ENCODE measurements around the gene TMEM135. TPM values are rescaled to one million over a fixed set of nuclear protein-coding genes. Genes with fewer than 3 reads are reported as not detected.
"Not testable (repeated sequence)": the region's sequence is repeated elsewhere in the genome, so short reads cannot be mapped to it uniquely, and the experiment has no call there.

TMEM135 gene
- total and polyA plus RNA-seq, 2 donors from 2014 or later = 12.0 to 24.6 TPM

DNA sequence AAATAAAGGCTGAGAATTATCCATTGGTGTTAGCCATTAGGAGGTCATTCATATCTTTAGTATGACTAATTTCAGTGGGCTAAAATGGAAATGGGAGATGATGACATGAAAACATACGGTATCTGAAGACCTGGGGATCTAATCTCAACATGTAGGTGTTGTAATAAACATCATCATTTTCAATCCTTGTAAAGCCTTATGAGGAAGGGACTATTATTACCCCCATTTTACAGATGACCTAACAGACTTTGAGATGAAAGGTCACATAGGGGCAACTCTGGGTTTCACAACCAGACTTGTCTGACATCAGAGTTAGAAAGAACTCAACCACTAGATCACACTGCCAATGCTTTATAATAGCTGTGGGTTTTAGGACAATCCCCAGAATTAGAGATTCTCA lies 34.8 kb upstream of the TMEM135 start:
- no peak for FAIRE-seq
- no peaks in the 10 kb centered on the region for H3K9me3 ChIP-seq (ENCODE audit: control insufficient read depth in 2 of 3, insufficient read depth in 1 of 3, low read length in 3 of 3)
- no peak overlapping the region for H3K9ac ChIP-seq (ENCODE audit: low read length in 3 of 3)
- H3K36me3 ChIP-seq (ENCODE audit: control insufficient read depth in 2 of 3, insufficient read depth in 3 of 3, low read length in 3 of 3) = no peaks in the 10 kb centered on the region
- DNase-seq = no peak
- no peaks in the 10 kb centered on the region for H3K4me1 ChIP-seq (ENCODE audit: control insufficient read depth in 2 of 3, insufficient read depth in 2 of 3, low read depth in 1 of 3, low read length in 3 of 3)
- intact Hi-C loops (cut with DNase I) = no loop called here
- no peak overlapping the region for H3K4me3 ChIP-seq (ENCODE audit: low read length in 3 of 3)
- H3K27me3 ChIP-seq (ENCODE audit: control insufficient read depth, insufficient read depth, low read length) = no peaks in the 10 kb centered on the region
- TF ChIP-seq, protein P1, sequence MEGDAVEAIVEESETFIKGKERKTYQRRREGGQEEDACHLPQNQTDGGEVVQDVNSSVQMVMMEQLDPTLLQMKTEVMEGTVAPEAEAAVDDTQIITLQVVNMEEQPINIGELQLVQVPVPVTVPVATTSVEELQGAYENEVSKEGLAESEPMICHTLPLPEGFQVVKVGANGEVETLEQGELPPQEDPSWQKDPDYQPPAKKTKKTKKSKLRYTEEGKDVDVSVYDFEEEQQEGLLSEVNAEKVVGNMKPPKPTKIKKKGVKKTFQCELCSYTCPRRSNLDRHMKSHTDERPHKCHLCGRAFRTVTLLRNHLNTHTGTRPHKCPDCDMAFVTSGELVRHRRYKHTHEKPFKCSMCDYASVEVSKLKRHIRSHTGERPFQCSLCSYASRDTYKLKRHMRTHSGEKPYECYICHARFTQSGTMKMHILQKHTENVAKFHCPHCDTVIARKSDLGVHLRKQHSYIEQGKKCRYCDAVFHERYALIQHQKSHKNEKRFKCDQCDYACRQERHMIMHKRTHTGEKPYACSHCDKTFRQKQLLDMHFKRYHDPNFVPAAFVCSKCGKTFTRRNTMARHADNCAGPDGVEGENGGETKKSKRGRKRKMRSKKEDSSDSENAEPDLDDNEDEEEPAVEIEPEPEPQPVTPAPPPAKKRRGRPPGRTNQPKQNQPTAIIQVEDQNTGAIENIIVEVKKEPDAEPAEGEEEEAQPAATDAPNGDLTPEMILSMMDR (IDR thresholded peaks at IDR 0.05; ENCODE audit: borderline replicate concordance, extremely low read depth, insufficient read depth) = no peak
- no peak overlapping the region for H3K27ac ChIP-seq (ENCODE audit: low read depth in 2 of 2, low read length in 2 of 2)

DNA sequence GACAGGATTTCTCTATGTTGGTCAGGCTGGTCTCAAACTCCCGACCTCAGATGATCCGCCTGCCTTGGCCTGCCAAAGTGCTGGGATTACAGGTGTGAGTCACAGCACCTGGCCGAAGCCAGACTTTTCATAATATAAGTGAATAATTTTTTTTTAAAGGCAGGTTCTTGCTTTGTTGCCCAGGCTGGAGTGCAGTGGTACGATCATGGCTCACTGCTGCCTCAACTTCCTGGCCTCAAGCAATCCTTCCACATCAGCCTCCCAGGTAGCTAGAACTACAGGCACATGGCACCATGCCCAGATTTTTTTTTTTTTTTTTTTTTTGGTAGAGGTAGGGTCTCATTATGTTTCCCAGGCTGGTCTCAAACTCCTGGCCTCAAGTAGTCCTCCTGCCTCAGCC lies 33.5 kb upstream of the TMEM135 start:
- H3K36me3 ChIP-seq (ENCODE audit: control insufficient read depth in 2 of 3, insufficient read depth in 3 of 3, low read length in 3 of 3); H3K9ac ChIP-seq (ENCODE audit: low read length in 3 of 3); H3K4me3 ChIP-seq (ENCODE audit: low read length in 3 of 3); H3K27ac ChIP-seq (ENCODE audit: low read depth in 2 of 2, low read length in 2 of 2); H3K9me3 ChIP-seq (ENCODE audit: control insufficient read depth in 2 of 3, insufficient read depth in 1 of 3, low read length in 3 of 3); H3K27me3 ChIP-seq (ENCODE audit: control insufficient read depth, insufficient read depth, low read length); intact Hi-C loops (cut with DNase I); H3K4me1 ChIP-seq (ENCODE audit: control insufficient read depth in 2 of 3, insufficient read depth in 2 of 3, low read depth in 1 of 3, low read length in 3 of 3); FAIRE-seq; DNase-seq: not testable (repeated sequence)

DNA sequence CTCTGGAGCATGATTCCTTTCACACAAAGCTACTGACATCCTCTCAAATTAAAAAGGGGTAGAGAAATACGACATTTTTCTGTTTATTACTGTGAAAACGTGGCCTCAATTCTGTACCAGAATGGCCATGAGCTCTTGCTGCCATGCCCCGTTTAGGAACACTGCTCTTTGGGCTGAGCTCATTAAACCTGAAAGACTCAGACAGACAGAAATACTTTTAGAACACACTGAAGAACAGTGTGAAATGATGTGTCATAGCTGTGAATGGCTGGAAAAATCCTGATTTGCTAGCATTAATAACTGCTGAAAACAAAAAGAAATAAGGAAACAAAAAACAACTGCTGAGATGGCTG lies 32.2 kb upstream of the TMEM135 start:
- FAIRE-seq (no peak), DNase-seq (no peak)
- TF ChIP-seq, protein P1 (IDR thresholded peaks at IDR 0.05; ENCODE audit: borderline replicate concordance, extremely low read depth, insufficient read depth) = no peak
- Histone ChIP-seq H3K9me3 (ENCODE audit: control insufficient read depth in 2 of 3, insufficient read depth in 1 of 3, low read length in 3 of 3) (no peaks in the 10 kb centered on the region), H3K4me1 (ENCODE audit: control insufficient read depth in 2 of 3, insufficient read depth in 2 of 3, low read depth in 1 of 3, low read length in 3 of 3) (no peaks in the 10 kb centered on the region), H3K27me3 (ENCODE audit: control insufficient read depth, insufficient read depth, low read length) (no peaks in the 10 kb centered on the region), H3K9ac (ENCODE audit: low read length in 3 of 3) (no peak overlapping the region), H3K27ac (ENCODE audit: low read depth in 2 of 2, low read length in 2 of 2) (no peak overlapping the region), H3K36me3 (ENCODE audit: control insufficient read depth in 2 of 3, insufficient read depth in 3 of 3, low read length in 3 of 3) (no peaks in the 10 kb centered on the region), H3K4me3 (ENCODE audit: low read length in 3 of 3) (no peak overlapping the region)
- intact Hi-C loops (cut with DNase I) = no loop called here

DNA sequence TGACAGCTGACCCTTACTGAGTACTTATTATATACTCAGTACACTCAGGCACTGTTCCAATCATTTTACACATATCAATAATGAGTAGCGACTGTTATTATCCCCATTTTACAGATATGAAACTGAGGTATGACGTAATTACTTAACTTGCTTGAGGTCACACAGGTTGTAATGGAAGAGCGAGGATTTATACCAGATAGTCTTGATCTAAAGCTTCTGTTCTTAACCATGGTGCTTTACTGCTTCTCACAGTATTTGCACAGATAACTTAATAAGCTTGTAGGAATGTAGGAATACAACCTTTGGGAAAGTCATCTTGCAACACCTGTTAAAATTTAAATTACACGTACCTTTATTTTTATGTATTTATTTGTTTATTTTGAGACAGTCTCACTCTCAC lies 31.7 kb upstream of the TMEM135 start:
- no peaks in the 10 kb centered on the region for H3K27me3 ChIP-seq (ENCODE audit: control insufficient read depth, insufficient read depth, low read length)
- H3K36me3 ChIP-seq (ENCODE audit: control insufficient read depth in 2 of 3, insufficient read depth in 3 of 3, low read length in 3 of 3) = no peaks in the 10 kb centered on the region
- no peak overlapping the region for H3K4me3 ChIP-seq (ENCODE audit: low read length in 3 of 3)
- intact Hi-C loops (cut with DNase I) = no loop called here
- no peak for DNase-seq
- H3K4me1 ChIP-seq (ENCODE audit: control insufficient read depth in 2 of 3, insufficient read depth in 2 of 3, low read depth in 1 of 3, low read length in 3 of 3) = no peaks in the 10 kb centered on the region
- no peak overlapping the region for H3K27ac ChIP-seq (ENCODE audit: low read depth in 2 of 2, low read length in 2 of 2)
- no peak overlapping the region for H3K9ac ChIP-seq (ENCODE audit: low read length in 3 of 3)
- TF ChIP-seq, protein P1 (IDR thresholded peaks at IDR 0.05; ENCODE audit: borderline replicate concordance, extremely low read depth, insufficient read depth) = no peak
- no peaks in the 10 kb centered on the region for H3K9me3 ChIP-seq (ENCODE audit: control insufficient read depth in 2 of 3, insufficient read depth in 1 of 3, low read length in 3 of 3)
- FAIRE-seq = no peak

Measured in kidney (tissue), 14 donors.